GM19328 (cell line): ENCODE results near the gene C21orf91.
"Not testable (repeated sequence)": the region's sequence is repeated elsewhere in the genome, so short reads cannot be mapped to it uniquely, and the experiment has no call there.

Experiments used
- ATAC-seq: cut with Tn5 transposase; IDR thresholded peaks from one replicate; pipeline ENCODE4 v1.9.1; 2021; ENCODE audit warnings: mild to moderate bottlenecking, moderate library complexity; ENCODE audit not compliant: unreplicated experiment

The C21orf91 gene

DNA sequence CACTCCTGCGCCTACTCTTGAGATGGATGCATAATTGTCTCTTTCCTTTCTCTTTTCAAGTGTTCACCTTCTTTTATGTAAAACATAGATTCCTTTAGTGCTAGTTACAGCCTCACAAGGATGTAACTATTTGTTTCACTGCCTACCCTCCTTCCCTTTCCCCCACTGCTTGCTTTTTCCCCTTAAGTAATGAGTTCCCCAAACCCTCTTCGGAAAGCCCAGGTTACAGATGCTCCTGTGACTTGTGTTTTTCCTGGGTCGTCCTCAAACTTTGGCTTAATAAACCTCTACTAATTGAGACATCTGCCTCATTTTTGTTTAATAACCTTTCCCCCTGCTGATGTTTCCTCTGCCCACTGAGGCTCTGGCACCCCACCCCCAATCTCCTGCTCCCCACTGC lies 39.2 kb downstream of the C21orf91 start:
- no peak for ATAC-seq

DNA sequence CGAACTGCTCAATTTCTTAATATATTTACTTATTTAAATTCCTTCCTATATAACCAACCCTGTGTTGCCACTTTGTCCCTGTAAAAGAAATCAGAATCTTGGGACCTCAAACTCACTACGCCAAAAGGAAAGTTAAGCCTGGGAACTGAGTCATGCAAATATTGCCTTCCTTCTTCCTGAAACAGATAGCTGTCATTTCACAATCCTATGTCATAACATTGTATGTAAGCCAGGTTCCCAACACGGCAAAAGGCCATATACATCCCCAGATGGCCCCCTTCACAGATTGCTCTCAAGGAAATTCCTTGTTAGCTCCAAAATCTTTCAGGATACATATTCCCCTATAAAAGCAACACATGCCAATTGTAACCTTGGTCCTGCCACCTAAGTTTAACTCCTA lies 39.7 kb downstream of the C21orf91 start:
- ATAC-seq, result no peak

DNA sequence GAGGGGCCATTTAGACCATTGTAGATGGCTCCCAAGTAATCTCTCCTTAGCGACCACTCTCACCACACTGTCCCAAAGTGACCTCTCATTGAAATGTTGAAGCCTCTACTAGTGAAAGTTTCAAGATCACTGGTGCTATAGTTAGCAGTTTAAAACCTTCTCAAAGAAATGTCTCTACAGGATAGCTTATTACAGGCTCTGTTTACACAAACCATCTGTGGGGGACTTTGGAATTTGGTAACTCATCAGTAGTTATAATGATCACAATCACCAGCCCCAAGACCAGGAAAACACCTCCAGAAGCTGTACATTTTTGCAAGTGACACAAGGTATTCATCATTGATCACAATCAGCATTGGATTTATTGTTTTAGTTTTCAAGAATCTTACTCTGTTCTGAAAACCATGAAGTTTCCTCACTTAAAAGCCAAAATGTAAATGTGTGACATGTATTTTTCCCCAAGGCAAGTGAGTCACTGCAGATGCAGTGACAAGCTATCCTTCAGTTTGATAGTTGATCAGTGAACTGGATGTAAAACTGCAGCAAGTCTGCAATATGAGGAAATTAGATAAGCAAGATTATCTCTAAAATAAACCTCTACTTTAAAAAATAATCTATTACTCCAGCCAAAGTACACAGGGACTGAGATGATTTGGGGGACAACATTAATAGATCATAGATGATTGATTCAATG lies 41.9 kb downstream of the C21orf91 start:
- ATAC-seq, result no peak

DNA sequence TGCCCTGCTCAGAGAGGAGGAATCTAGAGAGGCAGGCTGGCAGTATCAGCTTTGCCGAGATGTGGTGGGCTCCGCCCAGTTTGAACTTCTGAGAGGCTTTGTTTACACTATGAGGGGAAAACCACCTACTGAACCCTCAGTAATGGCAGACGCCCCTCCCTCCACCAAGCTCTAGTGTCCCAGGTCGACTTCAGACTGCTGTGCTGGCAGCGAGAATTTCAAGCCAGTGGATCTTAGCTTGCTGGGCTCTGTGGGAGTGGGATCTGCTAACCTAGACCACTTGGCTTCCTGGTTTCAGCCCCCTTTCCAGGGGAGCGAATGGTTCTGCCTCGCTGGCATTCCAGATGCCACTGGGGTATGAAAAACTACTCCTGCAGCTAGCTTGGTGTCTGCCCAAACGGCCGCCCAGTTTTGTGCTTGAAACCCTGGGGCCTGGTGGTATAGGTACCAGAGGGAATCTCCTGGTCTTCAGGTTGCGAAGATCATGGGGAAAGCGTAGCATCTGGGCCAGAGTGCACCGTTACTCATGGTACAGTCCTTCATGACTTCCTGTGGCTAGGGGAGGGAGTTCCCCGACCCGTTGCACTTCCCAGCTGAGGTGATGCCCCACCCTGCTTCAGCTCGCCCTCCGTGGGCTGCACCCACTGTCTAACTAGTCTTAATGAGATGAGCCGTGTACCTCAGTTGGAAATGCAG lies 43.6 kb downstream of the C21orf91 start:
- ATAC-seq, result peak; percentile 68

DNA sequence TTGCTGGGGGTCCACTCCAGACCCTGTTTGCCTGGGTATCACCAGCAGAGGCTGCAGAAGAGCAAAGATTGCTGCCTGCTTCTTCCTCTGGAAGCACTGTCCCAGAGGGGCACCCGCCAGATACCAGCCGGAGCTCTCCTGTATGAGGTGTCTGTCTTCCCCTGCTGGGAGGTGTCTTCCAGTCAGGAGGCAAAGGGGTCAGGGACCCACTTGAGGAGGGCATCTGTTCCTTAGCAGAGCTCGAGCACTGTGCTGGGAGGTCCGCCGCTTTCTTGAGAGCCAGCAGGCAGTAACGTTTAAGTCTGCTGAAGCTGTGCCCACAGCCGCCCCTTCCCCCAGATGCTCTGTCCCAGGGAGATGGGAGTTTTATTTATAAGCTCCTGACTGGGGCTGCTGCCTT lies 44.1 kb downstream of the C21orf91 start:
- ATAC-seq, result not testable (repeated sequence)

DNA sequence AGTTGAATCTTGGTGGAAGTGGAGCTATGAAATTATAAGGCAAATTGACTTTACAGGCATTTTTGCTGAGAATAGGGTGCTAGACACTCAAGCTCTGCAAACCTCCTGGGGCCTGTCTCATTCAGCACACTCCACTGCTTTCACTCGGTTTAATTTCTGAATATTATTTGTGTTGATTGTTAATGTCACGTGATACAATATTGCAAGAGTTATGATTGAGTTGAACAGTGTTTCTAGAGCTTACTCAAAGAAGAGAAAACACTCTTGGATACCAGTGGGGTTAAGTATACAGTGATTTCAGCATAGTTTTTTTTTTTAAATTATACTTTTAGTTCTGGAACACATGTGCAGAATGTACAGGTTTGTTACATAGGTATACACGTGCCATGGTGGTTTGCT lies 49.7 kb downstream of the C21orf91 start:
- ATAC-seq, result no peak

DNA sequence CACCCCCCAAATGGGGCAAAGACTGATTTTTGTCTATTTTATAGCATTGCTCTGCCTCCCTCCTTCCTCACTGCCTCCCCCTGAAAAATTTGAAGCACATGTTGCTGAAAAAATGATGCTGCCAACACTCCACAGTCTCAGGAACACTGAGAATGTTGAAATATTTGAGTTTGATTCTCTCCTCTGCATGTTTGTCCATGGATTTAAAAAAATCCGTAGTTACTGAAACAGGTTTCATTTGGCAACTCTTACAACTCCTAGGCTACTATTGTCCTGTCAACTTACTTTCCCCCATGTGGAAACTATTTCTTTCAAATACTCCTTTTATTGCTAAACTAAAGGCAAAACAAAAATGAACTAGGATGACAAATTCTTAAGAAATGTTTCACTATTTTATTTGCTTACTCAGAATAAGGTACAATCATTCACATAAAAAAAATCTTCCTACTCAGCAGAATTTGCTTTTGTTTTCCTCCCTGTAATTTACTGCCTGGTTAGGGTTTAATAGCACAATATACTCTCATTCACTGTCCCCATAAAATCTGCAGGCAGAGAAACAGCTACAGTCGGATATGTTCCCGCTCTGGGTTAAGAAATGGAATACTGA lies 50.2 kb downstream of the C21orf91 start:
- no peak for ATAC-seq

DNA sequence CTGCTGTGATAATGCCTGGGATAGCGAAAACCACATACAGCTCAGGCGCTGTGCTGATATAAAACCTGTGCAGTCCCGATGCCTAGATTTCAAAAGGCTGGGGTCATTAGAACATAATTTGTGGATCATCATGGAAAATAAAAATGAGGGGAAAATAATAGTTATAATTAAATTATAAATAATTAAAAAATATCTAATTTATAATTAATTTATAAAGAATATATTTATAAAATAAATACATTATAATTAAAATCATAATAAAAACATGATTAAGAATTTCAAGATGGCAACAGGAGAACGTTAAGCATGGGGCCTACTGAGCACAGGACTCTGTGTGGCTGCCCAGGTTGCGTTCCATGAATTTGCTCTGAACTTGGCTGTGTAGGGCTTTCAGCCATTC lies 53.9 kb downstream of the C21orf91 start:
- ATAC-seq, result no peak

DNA sequence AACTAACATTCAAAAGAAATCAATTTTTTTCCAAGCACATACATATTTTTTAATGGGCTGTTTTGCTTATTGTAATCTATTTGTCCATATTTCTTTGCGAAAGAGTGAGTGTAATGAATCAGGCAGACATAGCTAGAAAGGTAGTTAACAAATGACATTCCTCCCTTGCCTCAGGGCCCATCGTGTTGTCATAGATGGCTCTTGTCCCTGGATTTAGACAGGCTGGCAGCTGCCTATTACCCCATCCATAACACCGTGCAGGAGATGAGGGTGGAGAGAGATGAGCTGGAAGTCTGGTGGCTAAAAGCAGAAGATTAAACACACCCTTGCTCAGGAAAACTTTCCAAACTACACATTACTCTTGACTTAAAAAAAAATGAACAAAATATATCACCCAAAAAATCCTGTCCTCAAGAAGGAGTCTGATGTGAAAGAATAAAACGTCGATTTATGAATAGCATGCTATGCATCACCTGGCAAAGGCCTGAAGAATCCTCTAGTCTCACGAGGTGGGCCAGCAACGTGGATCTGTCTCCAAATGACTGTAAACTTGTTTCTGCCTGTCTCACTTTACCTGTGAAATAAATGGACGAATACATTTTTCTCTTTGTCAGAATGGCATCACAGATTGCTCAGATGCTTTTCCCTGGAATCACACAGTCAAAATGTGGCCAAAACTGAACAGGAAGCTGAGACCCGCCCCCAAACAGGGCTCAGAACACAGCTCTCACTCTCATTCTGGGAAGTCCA lies 55.7 kb downstream of the C21orf91 start:
- ATAC-seq, result no peak

DNA sequence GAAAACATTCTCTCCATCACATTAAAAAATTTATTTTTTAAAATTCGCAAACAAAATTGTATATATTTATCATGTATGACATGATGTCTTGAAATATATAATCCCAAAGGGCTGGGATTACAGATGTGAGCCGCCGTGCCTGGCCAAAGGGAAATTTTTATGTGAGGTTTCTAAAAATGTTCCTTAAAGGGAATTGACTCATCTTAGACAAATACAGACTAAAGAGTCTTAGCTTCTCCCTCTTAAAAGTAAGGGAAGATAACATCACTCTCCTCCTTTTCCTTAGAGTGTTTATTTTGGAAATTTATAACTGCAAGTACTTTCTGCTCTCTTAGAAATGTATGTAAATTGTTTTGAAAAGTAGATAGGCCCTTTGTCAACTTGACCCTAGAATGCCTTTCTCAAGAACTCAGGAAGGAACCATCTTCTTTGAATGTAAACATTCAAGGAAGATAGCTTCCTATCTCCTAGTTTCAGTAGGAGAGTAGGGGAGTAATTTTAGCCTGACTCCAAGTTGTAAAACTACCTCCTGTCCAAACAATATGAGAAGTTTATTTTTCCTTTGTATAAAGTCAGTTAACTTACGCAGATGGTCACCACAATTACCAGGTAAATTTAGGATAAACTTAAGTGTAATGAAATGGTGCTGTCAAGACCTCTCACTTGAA lies 59.5 kb downstream of the C21orf91 start:
- ATAC-seq, result no peak

DNA sequence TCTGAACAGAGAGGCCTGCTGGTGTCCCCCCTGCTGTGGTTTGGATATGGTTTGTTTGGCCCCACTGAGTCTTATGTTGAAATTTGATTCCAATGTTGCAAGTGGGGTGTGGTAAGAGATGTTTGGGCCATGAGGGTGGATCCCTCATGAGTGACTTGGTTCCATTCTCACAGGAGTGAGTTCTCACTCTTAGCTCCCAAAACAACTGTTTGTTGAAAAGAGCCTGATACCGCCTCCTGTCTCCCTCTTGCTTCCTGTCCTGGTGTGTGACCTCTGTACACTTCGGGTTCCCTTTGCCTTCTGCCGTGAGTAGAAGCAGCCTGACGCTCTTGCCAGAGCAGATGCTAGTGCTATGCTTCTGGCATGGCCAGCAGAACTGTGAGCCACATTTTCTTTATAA lies 60.5 kb downstream of the C21orf91 start:
- no peak for ATAC-seq

DNA sequence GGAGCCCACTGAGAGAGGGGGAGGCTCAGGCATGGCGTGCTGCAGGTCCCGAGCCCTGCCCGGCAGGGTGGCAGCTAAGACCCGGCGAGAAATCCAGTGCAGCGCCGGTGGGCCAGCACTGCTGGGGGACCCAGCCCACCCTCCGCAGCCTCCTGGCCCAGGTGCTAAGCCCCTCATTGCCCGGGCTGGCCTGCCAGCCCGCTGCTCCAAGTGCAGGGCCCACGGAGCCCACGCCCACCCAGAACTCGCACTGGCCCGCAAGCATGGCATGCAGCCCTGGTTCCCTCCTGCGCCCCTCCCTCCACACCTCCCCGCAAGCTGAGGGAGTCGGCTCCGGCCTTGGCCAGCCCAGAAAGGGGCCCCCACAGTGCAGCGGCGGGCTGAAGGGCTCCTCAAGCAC lies 61.5 kb downstream of the C21orf91 start:
- no peak for ATAC-seq

DNA sequence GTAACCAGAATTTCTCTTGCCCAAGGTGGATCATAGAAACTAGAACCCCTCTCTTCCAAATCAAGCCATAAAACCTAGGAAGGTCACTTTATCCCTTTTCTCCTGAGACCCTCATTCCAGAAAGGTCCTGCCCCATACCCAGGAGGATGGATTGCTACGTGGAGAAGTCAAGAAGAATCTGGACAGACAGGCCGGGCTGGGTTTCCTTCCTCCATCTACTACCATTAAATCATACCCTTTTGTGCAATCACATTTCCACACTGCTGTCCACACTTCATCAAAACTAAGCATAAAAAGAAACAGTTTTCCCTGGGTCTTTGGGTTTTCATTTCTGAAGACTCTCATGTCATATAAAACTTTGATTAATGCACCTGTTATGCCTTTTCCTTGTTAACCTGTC lies 65.4 kb downstream of the C21orf91 start:
- no peak for ATAC-seq

DNA sequence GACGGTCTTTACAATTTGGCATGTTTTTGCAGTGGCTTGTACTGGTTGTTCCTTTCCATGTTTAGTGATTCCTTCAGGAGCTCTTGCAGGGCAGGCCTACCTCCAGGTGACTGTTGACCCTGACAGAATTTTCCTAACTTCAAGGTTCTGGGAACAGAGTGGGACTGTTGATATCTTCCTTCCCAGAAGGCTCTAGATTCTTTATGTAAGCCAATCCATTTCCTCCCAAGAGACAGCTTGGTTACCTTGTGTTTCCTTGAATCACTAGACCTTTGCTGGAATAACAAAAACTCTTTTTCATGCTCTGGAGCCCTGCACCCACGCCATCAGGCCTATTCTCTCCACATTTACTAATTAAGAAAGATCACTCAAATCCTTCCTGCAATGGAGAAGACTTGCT lies 67.0 kb downstream of the C21orf91 start:
- no peak for ATAC-seq

DNA sequence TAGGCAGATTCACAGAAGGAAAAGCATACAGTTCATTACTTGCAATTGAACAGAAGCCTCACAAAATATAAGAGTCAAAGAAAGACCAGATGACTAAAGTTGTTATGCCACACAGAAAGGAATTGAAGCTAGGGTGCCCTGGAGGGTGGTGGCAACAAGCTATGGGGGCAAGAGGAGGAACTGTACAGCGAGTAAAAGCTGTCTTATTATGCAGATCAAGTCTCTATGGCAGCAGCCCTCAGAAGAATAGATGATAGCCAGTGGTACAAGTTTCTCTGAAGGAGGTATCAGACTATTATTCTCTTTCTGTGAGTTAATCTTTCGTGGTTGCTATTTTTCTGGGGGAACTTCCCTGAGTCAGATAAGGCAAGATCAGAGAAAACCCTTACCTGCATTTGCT lies 72.2 kb downstream of the C21orf91 start:
- no peak for ATAC-seq

DNA sequence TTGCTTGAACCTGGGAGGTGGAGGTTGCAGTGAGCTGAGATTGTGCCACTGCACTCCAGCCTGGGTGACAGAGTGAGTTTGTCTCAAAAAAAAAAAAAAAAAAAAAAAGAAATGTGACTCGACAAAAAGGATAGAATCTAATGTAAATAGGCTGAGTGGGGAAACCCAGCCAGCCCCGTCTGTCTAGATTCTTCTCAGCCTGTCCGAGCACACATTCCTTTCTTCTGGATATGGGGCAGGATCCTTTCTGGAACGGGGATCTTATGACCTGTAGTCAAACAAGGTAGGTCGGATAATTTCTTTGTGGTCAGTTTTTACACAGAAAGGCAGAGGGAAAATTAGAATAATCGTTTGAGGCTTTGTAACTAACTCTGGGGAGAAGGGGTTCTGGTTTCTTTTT lies 74.1 kb downstream of the C21orf91 start:
- ATAC-seq, result no peak

DNA sequence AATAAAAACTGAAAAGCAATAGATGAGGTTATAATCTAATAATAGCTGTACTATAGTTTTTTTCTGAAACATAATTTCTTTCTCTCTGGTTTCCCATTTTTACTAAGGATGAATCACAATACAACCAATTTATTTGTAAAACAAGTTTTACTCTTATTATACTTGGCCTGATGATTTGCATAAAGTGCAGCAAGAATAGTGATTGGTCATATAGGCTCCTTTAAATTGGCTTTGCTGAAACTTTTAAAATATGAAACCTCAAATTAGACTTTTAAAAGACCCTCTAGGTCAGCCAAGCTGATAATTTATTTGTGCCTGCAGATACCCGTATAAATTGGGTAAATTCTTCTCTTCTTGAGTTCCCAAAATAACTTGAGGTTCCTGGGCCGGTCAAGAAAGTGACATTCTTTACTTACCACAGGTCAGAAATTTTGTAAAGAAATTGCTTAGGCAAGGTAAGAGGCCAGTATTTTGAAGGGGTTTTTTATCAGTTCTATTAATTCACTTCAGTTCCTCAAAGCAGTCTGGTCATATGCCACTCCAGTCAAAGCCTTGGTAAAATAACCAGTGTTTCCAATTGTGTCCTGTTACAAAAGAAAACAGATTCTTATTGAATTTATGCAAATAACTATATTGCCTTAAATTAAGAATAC lies 76.1 kb downstream of the C21orf91 start:
- ATAC-seq, result no peak

DNA sequence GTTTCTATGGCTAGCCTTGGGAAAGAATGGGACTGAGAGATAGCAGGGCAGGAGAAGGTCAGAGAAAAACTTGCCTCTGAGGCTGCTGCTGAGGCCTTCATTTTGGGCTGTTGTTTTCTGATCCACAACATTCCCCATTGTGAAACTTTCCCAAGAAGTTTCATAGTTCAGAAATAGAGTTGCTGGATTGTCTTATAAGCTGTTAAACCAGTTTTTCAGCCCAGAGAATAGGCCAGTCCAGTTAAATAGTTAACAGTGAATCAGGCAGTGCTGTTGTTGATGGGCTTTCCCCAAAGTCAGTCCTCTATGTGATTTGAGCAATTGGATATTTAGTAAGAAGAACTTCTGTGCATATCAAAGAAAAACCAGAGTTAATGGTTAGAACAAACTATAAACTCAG lies 77.0 kb downstream of the C21orf91 start:
- no peak for ATAC-seq
